Astrocyte (in vitro differentiated cells and primary cell): ENCODE results near the gene MROH2A. TPM values are rescaled to one million over a fixed set of nuclear protein-coding genes. Genes with fewer than 3 reads are reported as not detected.

ENCODE experiments used
- DNase-seq: peaks from one replicate; pipeline ENCODE4 v3.0.0-alpha.2; 2010; ENCODE audit warnings: low read depth
- FAIRE-seq: peaks from 2 replicates; lab custom pipeline; 2011; peaks lifted over from hg19 to GRCh38; lab: Jason Lieb, UNC
- H2AFZ ChIP-seq: 2 replicates; pipeline ENCODE4 v1.6.0; 2012; ENCODE audit warnings: low read depth, low read length, inconsistent platforms
- H3K27ac ChIP-seq: 2 replicates; pipeline ENCODE4 v1.5.1; 2011; ENCODE audit warnings: low read depth, low read length, inconsistent platforms
- H3K27me3 ChIP-seq: 2 replicates; pipeline ENCODE4 v1.6.0; 2011; ENCODE audit warnings: low read length, inconsistent platforms; ENCODE audit not compliant: insufficient read depth
- H3K36me3 ChIP-seq: 2 replicates; pipeline ENCODE4 v1.5.1; 2011; ENCODE audit warnings: low read length, inconsistent platforms; ENCODE audit not compliant: insufficient read depth
- H3K4me1 ChIP-seq: 2 replicates; pipeline ENCODE4 v1.5.1; 2011; ENCODE audit warnings: low read length, inconsistent platforms; ENCODE audit not compliant: insufficient read depth
- H3K4me2 ChIP-seq: 2 replicates; pipeline ENCODE4 v1.6.0; 2012; ENCODE audit warnings: low read length, inconsistent platforms
- H3K4me3 ChIP-seq: 2 replicates; pipeline ENCODE4 v1.5.1; 2011; ENCODE audit warnings: low read depth, mild to moderate bottlenecking, low read length, inconsistent platforms; ENCODE audit not compliant: insufficient read depth
- H3K79me2 ChIP-seq: 2 replicates; pipeline ENCODE4 v1.6.0; 2012; ENCODE audit warnings: mild to moderate bottlenecking, low read length, inconsistent platforms; ENCODE audit not compliant: insufficient read depth
- H3K9ac ChIP-seq: 2 replicates; pipeline ENCODE4 v1.6.0; 2012; ENCODE audit warnings: mild to moderate bottlenecking, low read length, inconsistent platforms
- H3K9me3 ChIP-seq: 2 replicates; pipeline ENCODE4 v1.5.1; 2012; ENCODE audit warnings: low read depth, mild to moderate bottlenecking, low read length, inconsistent platforms; ENCODE audit not compliant: insufficient read depth
- H4K20me1 ChIP-seq: 2 replicates; pipeline ENCODE4 v1.6.0; 2012; ENCODE audit warnings: low read length, inconsistent platforms; ENCODE audit not compliant: insufficient read depth
- H3K27ac Mint-ChIP-seq: one replicate; pipeline ENCODE4 v1.8.0; 2021; ENCODE audit warnings: mild to moderate bottlenecking, mixed read lengths; ENCODE audit not compliant: unreplicated experiment
- H3K27me3 Mint-ChIP-seq: one replicate; pipeline ENCODE4 v1.8.0; 2021; ENCODE audit warnings: low read depth, mixed read lengths; ENCODE audit not compliant: unreplicated experiment
- H3K36me3 Mint-ChIP-seq: one replicate; pipeline ENCODE4 v1.8.0; 2021; ENCODE audit warnings: low read depth, mixed read lengths; ENCODE audit not compliant: unreplicated experiment
- H3K4me1 Mint-ChIP-seq: one replicate; pipeline ENCODE4 v1.8.0; 2021; ENCODE audit warnings: low read depth, mixed read lengths; ENCODE audit not compliant: unreplicated experiment
- H3K4me3 Mint-ChIP-seq: one replicate; pipeline ENCODE4 v1.8.0; 2021; ENCODE audit warnings: mild to moderate bottlenecking, moderate library complexity, mixed read lengths; ENCODE audit not compliant: unreplicated experiment
- H3K9me3 Mint-ChIP-seq: one replicate; pipeline ENCODE4 v1.8.0; 2021; ENCODE audit warnings: mild to moderate bottlenecking, mixed read lengths; ENCODE audit not compliant: unreplicated experiment
- CTCF ChIP-seq: IDR thresholded peaks from 2 replicates; pipeline ENCODE4 v1.5.1; 2011; ENCODE audit warnings: low read depth, mild to moderate bottlenecking, inconsistent platforms, low read length, moderate library complexity; ENCODE audit not compliant: insufficient read depth
- EZH2 ChIP-seq: IDR thresholded peaks from 2 replicates; pipeline ENCODE4 v1.6.1; 2012; ENCODE audit warnings: mild to moderate bottlenecking, low read length, inconsistent platforms; ENCODE audit not compliant: insufficient read depth
- total RNA-seq: library from RNA; stranded (reverse); gene quantifications from 2 replicates; pipeline ENCODE4 v1.2.1, GENCODE V29; 2021

Gene MROH2A
- total RNA-seq, 1 donor from 2014 or later = not detected

- Histone ChIP-seq H3K27ac (no peak overlapping the region), H3K4me1 (peaks cover 12% of the 10 kb centered on the region), H3K79me2 (no peaks in the 10 kb centered on the region), H2AFZ (no peak overlapping the region), H3K36me3 (no peaks in the 10 kb centered on the region), H3K9me3 (no peaks in the 10 kb centered on the region), H3K27me3 (peaks cover 3% of the 10 kb centered on the region), H3K9ac (no peak overlapping the region), H3K4me2 (no peak overlapping the region), H3K4me3 (no peak overlapping the region), H4K20me1 (no peaks in the 10 kb centered on the region)
- no peak overlapping the region for H3K4me3 Mint-ChIP-seq
- H3K4me1 Mint-ChIP-seq = peaks cover 6% of the 10 kb centered on the region
- FAIRE-seq (no peak), DNase-seq (peak; percentile 52)
- no peak overlapping the region for H3K27ac Mint-ChIP-seq
- no peaks in the 10 kb centered on the region for H3K9me3 Mint-ChIP-seq
- TF ChIP-seq CTCF (no peak), EZH2 (no peak)
- H3K36me3 Mint-ChIP-seq = no peaks in the 10 kb centered on the region
- peaks cover 9% of the 10 kb centered on the region for H3K27me3 Mint-ChIP-seq
Observed at GRCh38 chr2:233761040-233761769, 16.9 kb upstream of the MROH2A start.

- Mint-ChIP-seq H3K27me3 (peaks cover 2% of the 10 kb centered on the region), H3K4me3 (no peak overlapping the region), H3K36me3 (no peaks in the 10 kb centered on the region), H3K9me3 (no peaks in the 10 kb centered on the region), H3K4me1 (peaks cover 6% of the 10 kb centered on the region), H3K27ac (no peak overlapping the region)
- no peaks in the 10 kb centered on the region for H3K36me3 ChIP-seq
- TF ChIP-seq EZH2 = no peak
- TF ChIP-seq CTCF = no peak
- H3K27me3 ChIP-seq = no peaks in the 10 kb centered on the region
- H3K9me3 ChIP-seq = no peaks in the 10 kb centered on the region
- no peak overlapping the region for H3K9ac ChIP-seq
- peak overlapping the region; percentile 66 for H3K4me2 ChIP-seq
- peak; percentile 78 for DNase-seq
- FAIRE-seq = peak; percentile 63
- H3K4me1 ChIP-seq = peaks cover 12% of the 10 kb centered on the region
- no peaks in the 10 kb centered on the region for H4K20me1 ChIP-seq
- no peak overlapping the region for H3K4me3 ChIP-seq
- no peak overlapping the region for H3K27ac ChIP-seq
- H3K79me2 ChIP-seq = no peaks in the 10 kb centered on the region
- no peak overlapping the region for H2AFZ ChIP-seq
Observed at GRCh38 chr2:233764264-233764663, 13.9 kb upstream of the MROH2A start.

- Mint-ChIP-seq H3K4me3 (no peak overlapping the region), H3K4me1 (peaks cover 6% of the 10 kb centered on the region), H3K27ac (no peak overlapping the region), H3K27me3 (peaks cover 2% of the 10 kb centered on the region), H3K36me3 (no peaks in the 10 kb centered on the region), H3K9me3 (no peaks in the 10 kb centered on the region)
- TF ChIP-seq EZH2 = no peak
- TF ChIP-seq CTCF = no peak
- Histone ChIP-seq H3K9ac (no peak overlapping the region), H3K36me3 (no peaks in the 10 kb centered on the region), H3K27ac (no peak overlapping the region), H3K27me3 (no peaks in the 10 kb centered on the region), H3K9me3 (no peaks in the 10 kb centered on the region), H4K20me1 (no peaks in the 10 kb centered on the region), H2AFZ (no peak overlapping the region), H3K79me2 (no peaks in the 10 kb centered on the region), H3K4me1 (peaks cover 12% of the 10 kb centered on the region), H3K4me2 (peak overlapping the region; percentile 66), H3K4me3 (no peak overlapping the region)
- DNase-seq (no peak), FAIRE-seq (no peak)
Observed at GRCh38 chr2:233764761-233765160, 13.4 kb upstream of the MROH2A start.
